Sigmoid colon (tissue), 7 donors: ENCODE data around the gene FAM111A. TPM values are rescaled to one million over a fixed set of nuclear protein-coding genes. Genes with fewer than 3 reads are reported as not detected.
A peak's percentile ranks its signal among the peaks of the same experiment; 100 is the strongest.

ENCODE experiments used
- DNase-seq: peaks from one replicate; pipeline ENCODE4 v3.0.0-alpha.2; 2019
- H3K27ac ChIP-seq, 4 donors: fragments of 200-600 bp; sonication (generic); one replicate each; pipeline ENCODE4 v1.5.1; 2016 to 2019; ENCODE audit warnings: mild to moderate bottlenecking in 1 of 4
- H3K27me3 ChIP-seq, 3 donors: fragments of 200-600 bp; sonication (generic); one replicate each; pipeline ENCODE4 v1.5.1; 2019; ENCODE audit warnings: mild to moderate bottlenecking in 1 of 3
- H3K36me3 ChIP-seq, 4 donors: fragments of 200-600 bp; sonication (generic); one replicate each; pipeline ENCODE4 v1.5.1; 2016 to 2019
- H3K4me1 ChIP-seq, 4 donors: fragments of 200-600 bp; sonication (generic); one replicate each; pipeline ENCODE4 v1.5.1; 2017 to 2019
- H3K4me3 ChIP-seq, 4 donors: fragments of 200-600 bp; sonication (generic); one replicate each; pipeline ENCODE4 v1.5.1; 2017 to 2019; ENCODE audit warnings: mild to moderate bottlenecking in 2 of 4, moderate library complexity in 1 of 4
- H3K9me3 ChIP-seq, 4 donors: fragments of 200-600 bp in 3 of 4; sonication (generic) in 3 of 4; one replicate each; pipeline versions ENCODE4 v1.5.1 to v1.6.1; 2013 to 2019
- CTCF ChIP-seq, 4 experiments: fragments of 450-650 bp in 3 of 4; fragments of 200-600 bp in 1 of 4; IDR thresholded peaks; one replicate each; pipeline ENCODE4 v1.5.1; 2016 to 2019; ENCODE audit warnings: antibody characterized with exemption in 4 of 4, mild to moderate bottlenecking in 3 of 4, moderate library complexity in 2 of 4
- EP300 ChIP-seq, 4 donors: sonication (generic); formaldehyde crosslinking; IDR thresholded peaks; one replicate each; pipeline ENCODE4 v1.6.1; 2017; ENCODE audit warnings: antibody characterized with exemption in 4 of 4
- POLR2A ChIP-seq, 2 donors: fragments of 450-650 bp; IDR thresholded peaks; one replicate each; pipeline ENCODE4 v1.6.1; 2016; ENCODE audit warnings: antibody characterized with exemption in 2 of 2, mild to moderate bottlenecking in 2 of 2, moderate library complexity in 2 of 2
- POLR2AphosphoS5 ChIP-seq, 4 donors: sonication (generic); formaldehyde crosslinking; IDR thresholded peaks; one replicate each; pipeline ENCODE4 v1.6.1; 2017; ENCODE audit warnings: antibody characterized with exemption in 4 of 4
- WGBS, 2 donors: extraction: QIAGEN DNeasy Blood & Tissue Kit; methylation state at CpG; one replicate each; pipeline ENCODE4 v1.1.7; 2013; 5-methylcytosine and 5-hydroxymethylcytosine counted together
- intact Hi-C: fragments of 100-400 bp; cut with DNase I; formaldehyde crosslinking; loops from one replicate; pipeline ENCODE4 v1.15.1; 2023
- polyA plus RNA-seq, 3 donors: library from polyadenylated mRNA; stranded (reverse); fragments of 200-250 nt; gene quantifications; one replicate each; pipeline ENCODE4 v1.2.3, GENCODE V29; 2013
- total RNA-seq, 4 donors: library from RNA; depleted of rRNA; stranded (reverse); fragments of >200 nt; gene quantifications; one replicate each; pipeline ENCODE4 v1.1.0, GENCODE V29; 2016
- donor health status: healthy with polysubstance abuse.
- donor health status: Bipolar disorder and iron deficiency.
- donor health status: healthy.

Gene FAM111A
- total and polyA plus RNA-seq, 7 donors: 6.6 to 33.4 (median 26.0) TPM

GRCh38 chr11:59180168-59180776, 37.6 kb downstream of the FAM111A start:
- H3K4me1 ChIP-seq: no peaks in the 10 kb centered on the region
- H3K9me3 ChIP-seq: no peaks in the 10 kb centered on the region
- no peak for DNase-seq
- no peak overlapping the region for H3K4me3 ChIP-seq
- TF ChIP-seq POLR2A (IDR thresholded peaks at IDR 0.05): no peak
- no peak for TF ChIP-seq CTCF (IDR thresholded peaks at IDR 0.05)
- TF ChIP-seq POLR2AphosphoS5 (IDR thresholded peaks at IDR 0.05): no peak
- no peak for TF ChIP-seq EP300 (IDR thresholded peaks at IDR 0.05)
- intact Hi-C loops: no loop called here
- WGBS, 2 donors: 87 to 91% methylated on average over 2 of the region's 2 CpGs
- H3K27ac ChIP-seq: no peak overlapping the region
- no peaks in the 10 kb centered on the region for H3K36me3 ChIP-seq
- no peaks in the 10 kb centered on the region for H3K27me3 ChIP-seq

DNA sequence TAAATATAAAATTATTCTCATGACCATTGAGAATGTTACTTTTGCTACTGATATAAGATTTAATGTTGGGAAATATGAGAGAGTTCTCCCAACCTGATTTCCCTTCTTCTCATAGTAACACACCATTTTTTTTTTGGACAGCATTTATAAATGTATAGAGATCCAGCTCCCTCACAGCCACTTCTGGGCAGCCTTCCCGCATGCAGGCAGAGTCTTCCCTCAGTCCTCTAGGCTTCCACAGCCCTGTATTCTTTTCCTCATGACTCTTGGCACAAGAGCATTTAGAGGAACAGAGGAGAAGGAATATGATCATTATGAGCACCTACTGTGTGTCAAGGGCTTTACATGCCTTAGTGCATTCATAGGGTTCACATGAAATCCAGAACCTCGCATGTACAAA, 38.3 kb downstream of the FAM111A start:
- WGBS, 2 donors: 79 to 86% methylated on average over 2 of the region's 2 CpGs

DNA sequence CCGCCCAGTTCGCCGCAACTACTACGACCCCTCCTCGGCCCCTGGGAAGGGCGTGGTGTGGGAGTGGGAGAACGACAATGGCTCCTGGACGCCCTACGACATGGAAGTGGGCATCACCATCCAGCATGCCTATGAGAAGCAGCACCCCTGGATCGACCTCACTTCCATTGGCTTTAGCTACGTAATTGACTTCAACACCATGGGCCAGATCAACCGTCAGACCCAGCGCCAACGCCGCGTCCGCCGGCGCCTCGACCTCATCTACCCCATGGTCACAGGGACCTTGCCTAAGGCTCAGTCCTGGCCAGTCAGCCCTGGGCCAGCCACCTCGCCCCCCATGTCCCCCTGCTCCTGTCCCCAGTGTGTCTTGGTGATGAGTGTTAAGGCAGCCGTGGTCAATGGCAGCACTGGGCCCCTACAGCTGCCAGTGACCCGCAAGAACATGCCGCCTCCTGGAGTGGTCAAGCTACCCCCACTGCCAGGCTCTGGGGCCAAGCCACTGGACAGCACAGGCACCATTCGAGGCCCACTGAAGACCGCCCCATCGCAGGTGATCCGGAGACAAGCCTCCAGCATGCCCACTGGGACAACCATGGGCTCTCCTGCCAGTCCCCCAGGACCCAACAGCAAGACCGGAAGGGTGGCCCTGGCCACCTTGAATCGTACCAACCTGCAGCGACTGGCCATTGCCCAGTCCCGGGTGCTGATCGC, 39.2 kb downstream of the FAM111A start:
- H3K36me3 ChIP-seq: no peaks in the 10 kb centered on the region
- H3K4me3 ChIP-seq: no peak overlapping the region
- no peak for DNase-seq
- no peaks in the 10 kb centered on the region for H3K9me3 ChIP-seq
- peaks cover 0 to 4% (median 4%) of the 10 kb centered on the region in 4 donors for H3K4me1 ChIP-seq
- TF ChIP-seq POLR2A (IDR thresholded peaks at IDR 0.05): no peak
- TF ChIP-seq CTCF (IDR thresholded peaks at IDR 0.05): no peak
- no peak for TF ChIP-seq POLR2AphosphoS5 (IDR thresholded peaks at IDR 0.05)
- TF ChIP-seq EP300 (IDR thresholded peaks at IDR 0.05): no peak
- H3K27ac ChIP-seq: no peak overlapping the region
- H3K27me3 ChIP-seq: peaks cover 0 to 5% (median 0%) of the 10 kb centered on the region in 3 donors
- intact Hi-C loops: no loop called here
- WGBS, 2 donors: 91 to 96% methylated on average over 33 of the region's 33 CpGs

More for the DNA sequence above, 38.3 kb downstream of the FAM111A start:
- Histone ChIP-seq H3K27me3 (no peaks in the 10 kb centered on the region), H3K36me3 (no peaks in the 10 kb centered on the region), H3K27ac (no peak overlapping the region), H3K4me1 (no peaks in the 10 kb centered on the region), H3K4me3 (no peak overlapping the region), H3K9me3 (no peaks in the 10 kb centered on the region)
- TF ChIP-seq CTCF (IDR thresholded peaks at IDR 0.05) (no peak), EP300 (IDR thresholded peaks at IDR 0.05) (no peak), POLR2AphosphoS5 (IDR thresholded peaks at IDR 0.05) (no peak), POLR2A (IDR thresholded peaks at IDR 0.05) (no peak)
- no peak for DNase-seq
- intact Hi-C loops: no loop called here

GRCh38 chr11:59182457-59183151, 39.9 kb downstream of the FAM111A start:
- DNase-seq: no peak
- intact Hi-C loops: no loop called here
- Histone ChIP-seq H3K4me1 (peaks cover 0 to 11% (median 8%) of the 10 kb centered on the region in 4 donors), H3K4me3 (no peak overlapping the region), H3K27me3 (peaks cover 0 to 8% (median 0%) of the 10 kb centered on the region in 3 donors), H3K9me3 (no peaks in the 10 kb centered on the region), H3K36me3 (no peaks in the 10 kb centered on the region), H3K27ac (no peak overlapping the region)
- TF ChIP-seq CTCF (IDR thresholded peaks at IDR 0.05) (peak in 1 of 4 experiments; percentile 42), EP300 (IDR thresholded peaks at IDR 0.05) (no peak)
- WGBS, 2 donors: 66 to 87% methylated on average over 4 of the region's 4 CpGs
